RWPE2 (cell line): ENCODE data around the gene WHRN.

Experiments used
- ATAC-seq: fragments of 200-7000 bp; cut with Tn5 transposase; 3 replicates; pipeline ENCODE4 v1.9.1; 2021; ENCODE audit warnings: low read depth
- DNase-seq: peaks from one replicate; pipeline ENCODE4 v3.0.0-alpha.2; 2020; ENCODE audit warnings: low spot score
- H3K27ac ChIP-seq: fragments of 450-650 bp; 2 replicates; pipeline ENCODE4 v1.5.1; 2017; ENCODE audit warnings: mild to moderate bottlenecking; ENCODE audit not compliant: poor library complexity, severe bottlenecking
- H3K27me3 ChIP-seq: fragments of 250-450 bp; sonication (Bioruptor Pico); 2 replicates; pipeline ENCODE4 v1.5.1; 2021; ENCODE audit warnings: mild to moderate bottlenecking, moderate library complexity; ENCODE audit not compliant: insufficient read depth, poor library complexity, severe bottlenecking
- H3K36me3 ChIP-seq: fragments of 250-450 bp; sonication (Bioruptor Pico); 2 replicates; pipeline ENCODE4 v1.5.1; 2020; ENCODE audit warnings: low read depth, mild to moderate bottlenecking, moderate library complexity
- H3K4me1 ChIP-seq: fragments of 250-450 bp; sonication (Bioruptor Pico); 2 replicates; pipeline ENCODE4 v1.5.1; 2021; ENCODE audit warnings: mild to moderate bottlenecking, moderate library complexity; ENCODE audit not compliant: insufficient read depth, poor library complexity, severe bottlenecking
- H3K4me3 ChIP-seq: fragments of 250-450 bp; sonication (Bioruptor Pico); 2 replicates; pipeline ENCODE4 v1.5.1; 2021; ENCODE audit warnings: mild to moderate bottlenecking, moderate library complexity; ENCODE audit not compliant: severe bottlenecking
- H3K9me3 ChIP-seq: fragments of 250-450 bp; sonication (Bioruptor Pico); 2 replicates; pipeline ENCODE4 v1.5.1; 2021; ENCODE audit warnings: mild to moderate bottlenecking, moderate library complexity; ENCODE audit not compliant: severe bottlenecking
- CTCF ChIP-seq: fragments of 450-650 bp; IDR thresholded peaks from one replicate; pipeline ENCODE4 v1.5.1; 2017; ENCODE audit warnings: mild to moderate bottlenecking, moderate library complexity; ENCODE audit not compliant: poor library complexity, severe bottlenecking

The WHRN gene

DNA sequence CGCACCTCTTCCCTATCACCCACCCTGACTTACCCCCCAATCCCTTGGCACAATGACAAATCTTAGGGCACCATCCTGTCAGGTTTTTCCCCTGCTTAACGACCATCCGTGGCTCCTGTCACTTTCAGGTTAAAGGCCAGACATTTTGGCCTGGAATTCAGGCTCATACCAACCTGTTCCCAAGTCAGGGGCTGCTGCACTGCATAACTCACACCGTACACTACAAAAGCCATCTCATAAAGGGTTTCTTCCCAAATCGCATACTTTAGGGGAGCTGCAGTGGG lies 110.0 kb downstream of the WHRN start:
- no peaks in the 10 kb centered on the region for H3K4me1 ChIP-seq
- H3K27me3 ChIP-seq = no peaks in the 10 kb centered on the region
- no peak overlapping the region for H3K4me3 ChIP-seq
- ATAC-seq = no peak
- no peak overlapping the region for H3K27ac ChIP-seq
- H3K36me3 ChIP-seq = no peaks in the 10 kb centered on the region
- H3K9me3 ChIP-seq = no peaks in the 10 kb centered on the region
- DNase-seq = no peak
- no peak for TF ChIP-seq CTCF

DNA sequence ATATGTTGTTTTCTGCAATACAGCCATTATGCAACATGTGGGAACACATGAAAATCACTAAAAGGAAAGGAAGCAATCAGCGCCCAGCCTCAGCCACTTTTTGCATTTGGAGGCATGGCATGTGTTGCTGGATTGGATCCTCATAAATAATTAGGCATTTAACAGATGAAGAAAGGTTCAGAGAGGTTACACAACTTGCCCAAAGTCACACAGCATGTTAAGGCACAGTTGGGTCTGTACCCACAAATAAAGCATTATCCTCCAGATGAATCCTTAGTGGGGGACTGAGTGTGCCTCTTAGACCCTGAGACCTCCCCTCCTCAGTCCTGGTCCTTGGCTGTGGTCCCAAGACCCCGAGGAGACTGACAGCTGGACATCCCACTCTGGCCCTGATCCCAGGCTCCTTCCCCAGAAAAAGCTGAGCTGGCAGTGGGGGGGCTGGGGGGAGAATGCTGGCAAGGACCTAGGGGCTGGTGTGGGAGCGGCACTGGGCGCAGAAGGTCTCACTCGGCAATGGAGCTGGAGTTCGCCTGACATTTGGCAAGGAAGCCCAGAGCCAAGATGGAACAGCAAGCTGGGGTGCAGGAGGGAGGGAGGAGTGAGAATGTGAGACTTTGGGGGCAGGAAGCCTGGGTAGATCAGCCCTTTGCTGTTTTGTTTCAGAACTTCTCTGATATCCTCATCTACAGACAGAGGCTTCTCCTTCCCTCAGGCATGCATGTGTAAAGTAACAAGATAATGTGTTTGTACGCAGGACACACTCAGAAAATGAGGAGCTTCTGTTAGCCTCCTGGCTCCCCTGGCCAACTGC lies 110.5 kb downstream of the WHRN start:
- no peak for TF ChIP-seq CTCF
- H3K9me3 ChIP-seq = no peaks in the 10 kb centered on the region
- no peak overlapping the region for H3K4me3 ChIP-seq
- no peaks in the 10 kb centered on the region for H3K36me3 ChIP-seq
- no peaks in the 10 kb centered on the region for H3K4me1 ChIP-seq
- H3K27me3 ChIP-seq = no peaks in the 10 kb centered on the region
- ATAC-seq (no peak), DNase-seq (no peak)
- H3K27ac ChIP-seq = no peak overlapping the region

DNA sequence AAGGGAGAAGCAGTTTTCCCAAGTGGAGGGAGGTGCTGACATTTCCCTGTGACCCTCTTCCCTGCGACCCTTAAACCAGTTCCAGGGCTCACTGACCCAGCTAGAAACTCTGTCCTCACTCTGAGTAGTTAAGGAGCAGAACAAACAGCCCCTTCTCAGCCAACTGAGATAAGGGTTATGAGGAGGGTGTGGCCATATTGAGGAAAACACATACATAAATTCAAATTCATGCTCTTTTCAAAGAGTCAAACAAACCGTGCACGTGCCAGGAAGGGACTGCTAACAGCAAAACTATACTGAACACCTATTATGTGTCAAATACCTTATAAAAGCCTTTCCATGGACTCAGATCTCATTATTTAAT lies 112.5 kb downstream of the WHRN start:
- H3K27ac ChIP-seq = no peak overlapping the region

GRCh38 chr9:114390952-114391351 lies 114.3 kb downstream of the WHRN start:
- H3K9me3 ChIP-seq = no peaks in the 10 kb centered on the region
- no peak for TF ChIP-seq CTCF
- ATAC-seq = no peak
- no peak overlapping the region for H3K27ac ChIP-seq
- H3K4me3 ChIP-seq = no peak overlapping the region
- H3K4me1 ChIP-seq = peaks cover 8% of the 10 kb centered on the region
- no peaks in the 10 kb centered on the region for H3K27me3 ChIP-seq
- no peaks in the 10 kb centered on the region for H3K36me3 ChIP-seq
- no peak for DNase-seq

More for the DNA sequence above, 112.5 kb downstream of the WHRN start:
- H3K36me3 ChIP-seq = no peaks in the 10 kb centered on the region
- TF ChIP-seq CTCF = no peak
- H3K4me1 ChIP-seq = peaks cover 3% of the 10 kb centered on the region
- no peak overlapping the region for H3K4me3 ChIP-seq
- no peak for DNase-seq
- no peaks in the 10 kb centered on the region for H3K27me3 ChIP-seq
- ATAC-seq = no peak
- H3K9me3 ChIP-seq = no peaks in the 10 kb centered on the region

DNA sequence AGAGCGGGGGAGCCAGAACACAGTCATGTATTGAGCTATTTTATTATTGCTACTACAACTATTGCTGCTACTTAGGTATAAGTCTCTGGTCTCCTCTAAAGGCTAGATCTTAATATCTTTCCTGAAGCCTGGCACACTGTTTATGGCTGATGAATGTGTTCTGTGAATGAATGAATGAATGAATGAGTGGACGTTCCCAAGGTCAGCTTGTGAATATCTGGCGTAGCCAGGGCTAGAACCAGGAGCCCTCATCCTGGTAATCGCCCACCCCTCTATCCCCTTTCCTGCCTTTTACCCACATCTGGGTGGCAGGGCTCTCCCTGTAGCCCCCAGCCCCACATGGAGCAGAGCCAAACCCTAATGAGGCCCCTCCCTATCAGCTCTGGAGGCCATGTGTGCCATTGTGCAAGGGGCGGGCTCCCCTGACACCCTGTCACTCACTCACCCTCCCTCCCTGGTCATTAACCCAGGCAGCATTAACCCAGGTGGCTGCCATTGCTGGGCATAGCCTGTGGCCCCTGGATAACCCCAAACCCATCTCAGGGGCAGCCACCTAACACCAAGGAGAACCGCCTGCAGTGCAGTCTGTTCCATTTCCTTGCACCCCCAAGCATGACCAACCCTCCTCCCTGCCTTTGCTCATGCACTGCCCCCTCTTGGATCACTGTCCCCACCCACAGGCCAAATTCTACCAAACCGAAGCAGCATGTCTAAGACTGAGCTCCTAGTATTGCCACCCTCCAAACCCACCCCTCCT lies 115.5 kb downstream of the WHRN start:
- Histone ChIP-seq H3K9me3 (no peaks in the 10 kb centered on the region), H3K4me3 (no peak overlapping the region), H3K27me3 (no peaks in the 10 kb centered on the region), H3K36me3 (no peaks in the 10 kb centered on the region), H3K4me1 (peaks cover 19% of the 10 kb centered on the region), H3K27ac (no peak overlapping the region)
- DNase-seq (no peak), ATAC-seq (no peak)
- TF ChIP-seq CTCF = no peak
